ENCODE data around the gene FAM13A.
"Not testable (repeated sequence)": the region's sequence is repeated elsewhere in the genome, so short reads cannot be mapped to it uniquely, and the experiment has no call there.

Gene FAM13A

GRCh38 chr4:88933414-88934160 lies 123.4 kb downstream of the FAM13A start:
- Mint-ChIP-seq H3K9me3 (no peaks in the 10 kb centered on the region), H3K4me1 (peaks cover 5% of the 10 kb centered on the region), H3K4me3 (no peak overlapping the region), H3K36me3 (ENCODE audit: insufficient read depth) (peaks cover 2% of the 10 kb centered on the region), H3K27ac (ENCODE audit: low read depth) (no peak overlapping the region), H3K27me3 (peaks cover 32% of the 10 kb centered on the region)
- ATAC-seq (replicated peaks; ENCODE audit: extremely low read depth, poor library complexity, severe bottlenecking): no peak
- no peak for DNase-seq (ENCODE audit: low spot score in 2 of 2)

- ATAC-seq (replicated peaks; ENCODE audit: extremely low read depth, poor library complexity, severe bottlenecking) (no peak), DNase-seq (ENCODE audit: low spot score in 2 of 2) (no peak)
- Mint-ChIP-seq H3K27ac (ENCODE audit: low read depth) (no peak overlapping the region), H3K36me3 (ENCODE audit: insufficient read depth) (no peaks in the 10 kb centered on the region), H3K4me3 (no peak overlapping the region), H3K27me3 (peaks cover 15% of the 10 kb centered on the region), H3K9me3 (no peaks in the 10 kb centered on the region), H3K4me1 (peaks cover 7% of the 10 kb centered on the region)
Observed at GRCh38 chr4:88928852-88929251, 128.1 kb downstream of the FAM13A start.

- no peak for DNase-seq (ENCODE audit: low spot score in 2 of 2)
- H3K4me1 Mint-ChIP-seq: peaks cover 7% of the 10 kb centered on the region
- no peaks in the 10 kb centered on the region for H3K36me3 Mint-ChIP-seq (ENCODE audit: insufficient read depth)
- no peaks in the 10 kb centered on the region for H3K9me3 Mint-ChIP-seq
- no peak overlapping the region for H3K27ac Mint-ChIP-seq (ENCODE audit: low read depth)
- H3K27me3 Mint-ChIP-seq: peaks cover 12% of the 10 kb centered on the region
- no peak for ATAC-seq (replicated peaks; ENCODE audit: extremely low read depth, poor library complexity, severe bottlenecking)
- H3K4me3 Mint-ChIP-seq: no peak overlapping the region
Observed at GRCh38 chr4:88927420-88927819, 129.6 kb downstream of the FAM13A start.

- DNase-seq (ENCODE audit: low spot score in 2 of 2) (no peak), ATAC-seq (replicated peaks; ENCODE audit: extremely low read depth, poor library complexity, severe bottlenecking) (no peak)
- Mint-ChIP-seq H3K27ac (ENCODE audit: low read depth) (no peak overlapping the region), H3K36me3 (ENCODE audit: insufficient read depth) (no peaks in the 10 kb centered on the region), H3K27me3 (peaks cover 23% of the 10 kb centered on the region), H3K4me3 (no peak overlapping the region), H3K4me1 (no peaks in the 10 kb centered on the region), H3K9me3 (no peaks in the 10 kb centered on the region)
Observed at GRCh38 chr4:88919056-88919455, 137.9 kb downstream of the FAM13A start.

GRCh38 chr4:88913181-88913580 lies 143.8 kb downstream of the FAM13A start:
- not testable (repeated sequence) for ATAC-seq (replicated peaks; ENCODE audit: extremely low read depth, poor library complexity, severe bottlenecking); H3K9me3 Mint-ChIP-seq; H3K27ac Mint-ChIP-seq (ENCODE audit: low read depth); DNase-seq (ENCODE audit: low spot score in 2 of 2); H3K4me3 Mint-ChIP-seq; H3K4me1 Mint-ChIP-seq; H3K36me3 Mint-ChIP-seq (ENCODE audit: insufficient read depth)
- H3K27me3 Mint-ChIP-seq: peaks cover 14% of the 10 kb centered on the region

GRCh38 chr4:88911246-88912212 lies 145.5 kb downstream of the FAM13A start:
- ATAC-seq (replicated peaks; ENCODE audit: extremely low read depth, poor library complexity, severe bottlenecking): no peak

GRCh38 chr4:88910101-88910500 lies 146.9 kb downstream of the FAM13A start:
- ATAC-seq (replicated peaks; ENCODE audit: extremely low read depth, poor library complexity, severe bottlenecking) (no peak), DNase-seq (ENCODE audit: low spot score in 2 of 2) (no peak)
- Mint-ChIP-seq H3K4me1 (no peaks in the 10 kb centered on the region), H3K27ac (ENCODE audit: low read depth) (no peak overlapping the region), H3K36me3 (ENCODE audit: insufficient read depth) (no peaks in the 10 kb centered on the region), H3K9me3 (no peaks in the 10 kb centered on the region), H3K27me3 (peaks cover 19% of the 10 kb centered on the region), H3K4me3 (no peak overlapping the region)

More at GRCh38 chr4:88911246-88912212, 145.5 kb downstream of the FAM13A start:
- Mint-ChIP-seq H3K4me1 (no peaks in the 10 kb centered on the region), H3K9me3 (no peaks in the 10 kb centered on the region), H3K27ac (ENCODE audit: low read depth) (no peak overlapping the region), H3K27me3 (peaks cover 4% of the 10 kb centered on the region), H3K36me3 (ENCODE audit: insufficient read depth) (no peaks in the 10 kb centered on the region), H3K4me3 (no peak overlapping the region)
- DNase-seq (ENCODE audit: low spot score in 2 of 2): no peak

GRCh38 chr4:88908521-88908920 lies 148.5 kb downstream of the FAM13A start:
- H3K4me3 Mint-ChIP-seq: no peak overlapping the region
- H3K4me1 Mint-ChIP-seq: no peaks in the 10 kb centered on the region
- no peak for ATAC-seq (replicated peaks; ENCODE audit: extremely low read depth, poor library complexity, severe bottlenecking)
- no peak for DNase-seq (ENCODE audit: low spot score in 2 of 2)
- no peaks in the 10 kb centered on the region for H3K9me3 Mint-ChIP-seq
- H3K27me3 Mint-ChIP-seq: peaks cover 19% of the 10 kb centered on the region
- H3K36me3 Mint-ChIP-seq (ENCODE audit: insufficient read depth): no peaks in the 10 kb centered on the region
- H3K27ac Mint-ChIP-seq (ENCODE audit: low read depth): no peak overlapping the region

GRCh38 chr4:88908003-88908402 lies 149.0 kb downstream of the FAM13A start:
- Mint-ChIP-seq H3K27me3 (peaks cover 19% of the 10 kb centered on the region), H3K9me3 (no peaks in the 10 kb centered on the region), H3K4me3 (no peak overlapping the region), H3K27ac (ENCODE audit: low read depth) (no peak overlapping the region), H3K4me1 (no peaks in the 10 kb centered on the region), H3K36me3 (ENCODE audit: insufficient read depth) (no peaks in the 10 kb centered on the region)
- no peak for ATAC-seq (replicated peaks; ENCODE audit: extremely low read depth, poor library complexity, severe bottlenecking)
- no peak for DNase-seq (ENCODE audit: low spot score in 2 of 2)

- Mint-ChIP-seq H3K4me1 (no peaks in the 10 kb centered on the region), H3K27me3 (peaks cover 19% of the 10 kb centered on the region), H3K9me3 (no peaks in the 10 kb centered on the region), H3K27ac (ENCODE audit: low read depth) (no peak overlapping the region), H3K36me3 (ENCODE audit: insufficient read depth) (no peaks in the 10 kb centered on the region), H3K4me3 (no peak overlapping the region)
- DNase-seq (ENCODE audit: low spot score in 2 of 2) (no peak), ATAC-seq (replicated peaks; ENCODE audit: extremely low read depth, poor library complexity, severe bottlenecking) (no peak)
Observed at GRCh38 chr4:88907478-88907877, 149.5 kb downstream of the FAM13A start.

- not testable (repeated sequence) for H3K4me1 Mint-ChIP-seq; ATAC-seq (replicated peaks; ENCODE audit: extremely low read depth, poor library complexity, severe bottlenecking)
Observed at GRCh38 chr4:88904240-88904639, 152.7 kb downstream of the FAM13A start.

GRCh38 chr4:88900432-88900831 lies 156.6 kb downstream of the FAM13A start:
- Mint-ChIP-seq H3K9me3 (peaks cover 11% of the 10 kb centered on the region), H3K27me3 (peaks cover 27% of the 10 kb centered on the region), H3K4me1 (no peaks in the 10 kb centered on the region), H3K36me3 (ENCODE audit: insufficient read depth) (peaks cover 2% of the 10 kb centered on the region), H3K4me3 (no peak overlapping the region), H3K27ac (ENCODE audit: low read depth) (no peak overlapping the region)
- DNase-seq (ENCODE audit: low spot score in 2 of 2) (no peak), ATAC-seq (replicated peaks; ENCODE audit: extremely low read depth, poor library complexity, severe bottlenecking) (no peak)

More at GRCh38 chr4:88904240-88904639, 152.7 kb downstream of the FAM13A start:
- Mint-ChIP-seq H3K27me3 (peaks cover 36% of the 10 kb centered on the region), H3K9me3 (peaks cover 11% of the 10 kb centered on the region)
- H3K4me3 Mint-ChIP-seq; H3K27ac Mint-ChIP-seq (ENCODE audit: low read depth); H3K36me3 Mint-ChIP-seq (ENCODE audit: insufficient read depth); DNase-seq (ENCODE audit: low spot score in 2 of 2): not testable (repeated sequence)
